Endothelial cell of umbilical vein (primary cell): ENCODE measurements around the gene ITGA2B. TPM values are rescaled to one million over a fixed set of nuclear protein-coding genes. Genes with fewer than 3 reads are reported as not detected.

ENCODE experiments used
- BruUV-seq: library from RNA; stranded (reverse); fragments of 400-500 nt; replicated peaks from 2 replicates; lab custom pipeline; 2021; lab: Mats Ljungman, UMichigan
- CTCF ChIA-PET: fragments of 300-600, 350-600 bp; sonication (Branson Sonifier 250); formaldehyde crosslinking; loops from one replicate; lab custom pipeline; 2021; ENCODE audit warnings: antibody characterized with exemption, inconsistent platforms; lab: Charles Lee
- POLR2A ChIA-PET: fragments of 300-600, 350-600 bp; sonication (Branson Sonifier 250); formaldehyde crosslinking; loops from one replicate; lab custom pipeline; 2021; ENCODE audit warnings: antibody characterized with exemption, inconsistent platforms; lab: Charles Lee
- DNase-seq: peaks from one replicate; pipeline ENCODE4 v3.0.0-alpha.2; 2011; ENCODE audit warnings: low read depth, low spot score
- FAIRE-seq: peaks from 2 replicates; lab custom pipeline; 2011; peaks lifted over from hg19 to GRCh38; lab: Jason Lieb, UNC
- H2AFZ ChIP-seq: 2 replicates; pipeline ENCODE4 v1.6.0; 2012; ENCODE audit warnings: low read depth, low read length, control low read depth, inconsistent platforms
- H3K27ac ChIP-seq: 2 replicates; pipeline ENCODE4 v1.5.1; 2011; ENCODE audit warnings: low read depth, mild to moderate bottlenecking, control low read depth, low read length, moderate library complexity; ENCODE audit not compliant: insufficient read depth
- H3K27me3 ChIP-seq, 2 experiments: 2 replicates each; pipeline versions ENCODE4 v1.6.0 to v1.6.1; 2011; ENCODE audit warnings: low read length in 2 of 2, mixed read lengths in 1 of 2; ENCODE audit not compliant: control insufficient read depth in 2 of 2, insufficient read depth in 2 of 2
- H3K36me3 ChIP-seq, 2 experiments: 2 replicates in 1 of 2; 3 replicates in 1 of 2; pipeline ENCODE4 v1.5.1; 2011; ENCODE audit warnings: low read length in 2 of 2, mild to moderate bottlenecking in 1 of 2, moderate library complexity in 1 of 2; ENCODE audit not compliant: control insufficient read depth in 2 of 2, insufficient read depth in 2 of 2; ENCODE audit errors: extremely low read depth in 1 of 2
- H3K4me1 ChIP-seq: 3 replicates; pipeline ENCODE4 v1.5.1; 2011; ENCODE audit warnings: mild to moderate bottlenecking, low read length; ENCODE audit not compliant: control insufficient read depth, insufficient read depth; ENCODE audit errors: extremely low read depth
- H3K4me2 ChIP-seq: 2 replicates; pipeline ENCODE4 v1.6.1; 2011; ENCODE audit warnings: low read length, control low read depth, mixed read lengths; ENCODE audit not compliant: insufficient read depth
- H3K4me3 ChIP-seq, 3 experiments: fragments of 200-600 bp in 1 of 3; sonication (generic), shearing (Covaris generic) in 1 of 3; replicated peaks in 1 of 3; 2 replicates each; pipeline ENCODE4 v1.5.1; 2011 to 2016; ENCODE audit warnings: control low read depth in 3 of 3, low read length in 3 of 3, mild to moderate bottlenecking in 2 of 3, inconsistent platforms in 1 of 3, low read depth in 1 of 3, moderate library complexity in 1 of 3; ENCODE audit not compliant: insufficient read depth in 1 of 3
- H3K79me2 ChIP-seq: 2 replicates; pipeline ENCODE4 v1.6.0; 2012; ENCODE audit warnings: low read length, inconsistent platforms; ENCODE audit not compliant: control insufficient read depth, insufficient read depth
- H3K9ac ChIP-seq: replicated peaks from 2 replicates; pipeline ENCODE3; 2011; ENCODE audit warnings: low read length, control low read depth; ENCODE audit not compliant: insufficient read depth; ENCODE audit errors: extremely low read depth
- H3K9me1 ChIP-seq: replicated peaks from 3 replicates; pipeline ENCODE4 v1.6.0; 2011; ENCODE audit warnings: mild to moderate bottlenecking, low read length; ENCODE audit not compliant: control insufficient read depth, insufficient read depth; ENCODE audit errors: extremely low read depth
- H3K9me3 ChIP-seq: replicated peaks from 2 replicates; pipeline ENCODE4 v1.5.1; 2012; ENCODE audit warnings: low read length, inconsistent platforms; ENCODE audit not compliant: control insufficient read depth, insufficient read depth
- H4K20me1 ChIP-seq: replicated peaks from 2 replicates; pipeline ENCODE3; 2011; ENCODE audit warnings: mild to moderate bottlenecking, low read length; ENCODE audit not compliant: control insufficient read depth, insufficient read depth; ENCODE audit errors: extremely low read depth
- EZH2 ChIP-seq: IDR thresholded peaks from 2 replicates; pipeline ENCODE4 v1.6.1; 2012; ENCODE audit warnings: borderline replicate concordance, low read depth, mild to moderate bottlenecking, moderate library complexity, low read length, inconsistent platforms; ENCODE audit not compliant: severe bottlenecking
- FOS ChIP-seq: IDR thresholded peaks from 2 replicates; pipeline ENCODE4 v1.6.1; 2011; ENCODE audit warnings: mild to moderate bottlenecking, low read length, moderate library complexity, borderline replicate concordance; ENCODE audit not compliant: insufficient read depth
- GATA2 ChIP-seq: IDR thresholded peaks from 2 replicates; pipeline ENCODE4 v1.7.0; 2011; ENCODE audit warnings: low read depth, mild to moderate bottlenecking, moderate library complexity, mixed read lengths, low read length; ENCODE audit not compliant: insufficient read length, insufficient read depth
- JUN ChIP-seq: IDR thresholded peaks from 2 replicates; pipeline ENCODE4 v1.6.1; 2011; ENCODE audit warnings: borderline replicate concordance, low read depth; ENCODE audit not compliant: insufficient read length, insufficient read depth
- MAX ChIP-seq: IDR thresholded peaks from 2 replicates; pipeline ENCODE4 v1.6.1; 2011; ENCODE audit not compliant: insufficient read depth, insufficient read length
- MYC ChIP-seq: IDR thresholded peaks from one replicate; pipeline ENCODE4 v1.6.1; 2011; ENCODE audit warnings: mild to moderate bottlenecking, low read depth, low read length
- POLR2A ChIP-seq: IDR thresholded peaks from 2 replicates; pipeline ENCODE4 v1.6.1; 2012; ENCODE audit warnings: low read depth, mild to moderate bottlenecking, control low read depth, low read length
- POLR2AphosphoS5 ChIP-seq: IDR thresholded peaks from 2 replicates; pipeline ENCODE4 v1.6.1; 2012; ENCODE audit warnings: low read depth, mild to moderate bottlenecking, control low read depth, low read length, moderate library complexity; ENCODE audit not compliant: insufficient read depth
- dilution Hi-C: fragments of 300-500 bp; cut with MboI; formaldehyde crosslinking; loops from one replicate; pipeline ENCODE4 v1.15.0; 2019; ENCODE audit warnings: low sequenced_read_pairs; ENCODE audit not compliant: extremely low pct_ligation_motif_present
- intact Hi-C: fragments of 100-400 bp; cut with micrococcal nuclease; formaldehyde crosslinking; loops from one replicate; pipeline ENCODE4 v1.10.0; 2022
- polyA plus RNA-seq, 4 experiments: library from polyadenylated mRNA; depleted of rRNA in 3 of 4; stranded (reverse) in 3 of 4; unstranded in 1 of 4; fragments of >200 nt; gene quantifications; 2 replicates each; pipeline versions ENCODE4 v1.2.1 to v1.2.3, GENCODE V29; 2011 to 2012; ENCODE audit warnings: missing spikeins in 1 of 4
- small RNA-seq: library from RNA; depleted of rRNA; stranded (forward); fragments of <200 nt; gene quantifications from one replicate; pipeline ENCODE3, GENCODE V24; 2012; ENCODE audit warnings: low replicate concordance, low read depth; ENCODE audit not compliant: insufficient read depth, insufficient read length
- total RNA-seq: library from RNA; stranded (reverse); gene quantifications from 2 replicates; pipeline ENCODE4 v1.2.3, GENCODE V29; 2021
- TF ChIP-seq, protein P1 (sequence below), 2 donors: IDR thresholded peaks; 1 replicate in 1 of 2; 2 replicates in 1 of 2; pipeline ENCODE4 v1.5.1; 2011; ENCODE audit warnings: low read length in 2 of 2, mild to moderate bottlenecking in 2 of 2, moderate library complexity in 2 of 2, control low read depth in 1 of 2, inconsistent platforms in 1 of 2, low read depth in 1 of 2; ENCODE audit not compliant: insufficient read depth in 1 of 2; ENCODE audit errors: extremely low read depth in 1 of 2

ITGA2B gene
- total and polyA plus RNA-seq, 2 donors (not counting 3 experiments of a cell fraction or from before 2014, with no cell fraction given): 0.26 to 0.82 TPM

DNA sequence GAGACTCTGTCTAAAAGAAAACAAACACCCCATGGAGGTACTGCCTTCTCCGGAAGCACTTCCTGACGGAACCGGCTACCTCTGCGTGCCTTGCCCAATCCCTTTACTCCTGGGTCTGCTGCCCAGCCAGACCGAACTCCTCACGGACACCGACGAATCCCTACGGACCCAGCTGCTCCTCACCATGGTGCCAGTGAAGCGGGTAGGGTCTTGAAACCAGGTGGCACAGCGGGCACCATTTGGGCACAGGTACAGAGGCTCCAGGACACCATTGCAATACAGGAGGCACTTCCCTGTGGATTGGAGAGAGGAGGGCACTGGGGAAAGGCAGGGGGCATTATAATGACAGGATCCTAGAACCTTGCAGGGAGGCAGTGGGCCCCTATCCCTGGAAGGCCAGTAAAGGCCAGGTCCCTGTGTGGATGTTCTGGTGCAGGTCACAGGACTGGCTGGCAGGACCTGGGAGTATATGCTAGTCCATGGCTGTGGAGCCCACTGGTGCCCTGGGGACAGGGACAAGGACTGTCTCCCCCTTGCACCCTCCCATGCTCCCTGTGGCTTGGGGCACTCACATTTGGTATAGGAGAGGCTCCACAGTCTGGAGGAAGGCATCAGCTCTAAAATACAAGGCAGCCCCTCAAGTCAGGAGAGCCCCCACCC is 67.1 kb downstream of the ITGA2B start:
- peaks cover 0 to 1% of the 10 kb centered on the region in 2 experiments for H3K27me3 ChIP-seq
- FAIRE-seq (no peak), DNase-seq (no peak)
- H3K4me1 ChIP-seq: peaks cover 9% of the 10 kb centered on the region
- intact Hi-C loops: no loop called here
- CTCF ChIA-PET: interaction anchor here (6.3 kb wide), 1 partner anchor 112 kb away, joined by 27 read pairs; no protein-coding TSS in a partner anchor
- no peaks in the 10 kb centered on the region for H3K9me1 ChIP-seq
- no peaks in the 10 kb centered on the region for H4K20me1 ChIP-seq
- POLR2A ChIA-PET: interaction anchor here (0.6 kb wide), 1 partner anchor 322 kb away, joined by 4 read pairs; no protein-coding TSS in a partner anchor
- no peaks in the 10 kb centered on the region for H3K9me3 ChIP-seq
- peaks cover 3 to 26% of the 10 kb centered on the region in 2 experiments for H3K36me3 ChIP-seq
- TF ChIP-seq MYC (no peak), GATA2 (no peak), MAX (no peak), POLR2A (no peak), JUN (no peak), POLR2AphosphoS5 (no peak), FOS (no peak), EZH2 (no peak)
- TF ChIP-seq, protein P1, sequence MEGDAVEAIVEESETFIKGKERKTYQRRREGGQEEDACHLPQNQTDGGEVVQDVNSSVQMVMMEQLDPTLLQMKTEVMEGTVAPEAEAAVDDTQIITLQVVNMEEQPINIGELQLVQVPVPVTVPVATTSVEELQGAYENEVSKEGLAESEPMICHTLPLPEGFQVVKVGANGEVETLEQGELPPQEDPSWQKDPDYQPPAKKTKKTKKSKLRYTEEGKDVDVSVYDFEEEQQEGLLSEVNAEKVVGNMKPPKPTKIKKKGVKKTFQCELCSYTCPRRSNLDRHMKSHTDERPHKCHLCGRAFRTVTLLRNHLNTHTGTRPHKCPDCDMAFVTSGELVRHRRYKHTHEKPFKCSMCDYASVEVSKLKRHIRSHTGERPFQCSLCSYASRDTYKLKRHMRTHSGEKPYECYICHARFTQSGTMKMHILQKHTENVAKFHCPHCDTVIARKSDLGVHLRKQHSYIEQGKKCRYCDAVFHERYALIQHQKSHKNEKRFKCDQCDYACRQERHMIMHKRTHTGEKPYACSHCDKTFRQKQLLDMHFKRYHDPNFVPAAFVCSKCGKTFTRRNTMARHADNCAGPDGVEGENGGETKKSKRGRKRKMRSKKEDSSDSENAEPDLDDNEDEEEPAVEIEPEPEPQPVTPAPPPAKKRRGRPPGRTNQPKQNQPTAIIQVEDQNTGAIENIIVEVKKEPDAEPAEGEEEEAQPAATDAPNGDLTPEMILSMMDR (IDR thresholded peaks at IDR 0.05; ENCODE audit: extremely low read depth in 1 of 2, insufficient read depth in 1 of 2, low read depth in 1 of 2, low read length in 2 of 2): no peak
- dilution Hi-C loops: no loop called here
- H2AFZ ChIP-seq: no peak overlapping the region
- no peak overlapping the region for H3K4me2 ChIP-seq
- H3K27ac ChIP-seq: no peak overlapping the region
- BruUV-seq: no TSS peak
- H3K79me2 ChIP-seq: peaks cover 7% of the 10 kb centered on the region
- H3K4me3 ChIP-seq: no peak overlapping the region
- H3K9ac ChIP-seq: no peak overlapping the region

Small RNA genes lying within 50 kb of the gene (small RNA-seq; reads per million reads assigned to genes)
- gene RN7SL258P: not detected

Other genes with a start within 250 kb of the ITGA2B start
- gene HROB, start 247.7 kb downstream of the ITGA2B start, total RNA-seq: 9.0 and 10.1 TPM in 2 replicates
- 6.9 and 7.0 TPM in 2 replicates for gene HROB, start 247.7 kb downstream of the ITGA2B start, polyA plus RNA-seq
- not detected in 2 replicates for gene ASB16, start 218.9 kb downstream of the ITGA2B start, total RNA-seq
- gene ASB16, start 218.9 kb downstream of the ITGA2B start, polyA plus RNA-seq: not detected in 2 replicates
- 39.5 and 43.6 TPM in 2 replicates for gene TMUB2, start 202.7 kb downstream of the ITGA2B start, total RNA-seq
- 72.5 and 80.0 TPM in 2 replicates for gene TMUB2, start 202.7 kb downstream of the ITGA2B start, polyA plus RNA-seq
- 82.5 and 102 TPM in 2 replicates for gene ATXN7L3, start 189.8 kb downstream of the ITGA2B start, total RNA-seq
- 50.7 and 61.3 TPM in 2 replicates for gene ATXN7L3, start 189.8 kb downstream of the ITGA2B start, polyA plus RNA-seq
- gene UBTF, start 170.0 kb downstream of the ITGA2B start, total RNA-seq: 74.3 and 84.7 TPM in 2 replicates
- gene UBTF, start 170.0 kb downstream of the ITGA2B start, polyA plus RNA-seq: 10.8 and 14.7 TPM in 2 replicates
- gene SLC4A1, start 121.5 kb downstream of the ITGA2B start, total RNA-seq: not detected in 2 replicates
- gene SLC4A1, start 121.5 kb downstream of the ITGA2B start, polyA plus RNA-seq: not detected in 2 replicates
- not detected in 2 replicates for gene RUNDC3A, start 81.0 kb downstream of the ITGA2B start, total RNA-seq
- gene RUNDC3A, start 81.0 kb downstream of the ITGA2B start, polyA plus RNA-seq: 0.12 and 0.13 TPM in 2 replicates
- gene SLC25A39, start 64.8 kb downstream of the ITGA2B start, total RNA-seq: 88.5 and 97.9 TPM in 2 replicates
- gene SLC25A39, start 64.8 kb downstream of the ITGA2B start, polyA plus RNA-seq: 151 and 159 TPM in 2 replicates
- 343 and 346 TPM in 2 replicates for gene GRN, start 44.3 kb downstream of the ITGA2B start, total RNA-seq
- gene GRN, start 44.3 kb downstream of the ITGA2B start, polyA plus RNA-seq: 1,034 and 1,362 TPM in 2 replicates
- 12.0 and 13.4 TPM in 2 replicates for gene FAM171A2, start 25.8 kb downstream of the ITGA2B start, total RNA-seq
- gene FAM171A2, start 25.8 kb downstream of the ITGA2B start, polyA plus RNA-seq: 11.3 and 13.0 TPM in 2 replicates
- 35.3 and 39.1 TPM in 2 replicates for gene GPATCH8, start 113.8 kb upstream of the ITGA2B start, total RNA-seq
- gene GPATCH8, start 113.8 kb upstream of the ITGA2B start, polyA plus RNA-seq: 12.6 and 14.6 TPM in 2 replicates
- gene FZD2, start 167.8 kb upstream of the ITGA2B start, total RNA-seq: 4.4 and 5.8 TPM in 2 replicates
- gene FZD2, start 167.8 kb upstream of the ITGA2B start, polyA plus RNA-seq: 14.0 and 18.2 TPM in 2 replicates